GM12872 (cell line): ENCODE data around the gene PTPRN2.

Experiments
- CTCF ChIP-seq: IDR thresholded peaks from 3 replicates; pipeline ENCODE4 v1.5.1; 2011; ENCODE audit warnings: low read depth, mild to moderate bottlenecking, low read length, moderate library complexity; ENCODE audit not compliant: insufficient read depth

PTPRN2 gene

GRCh38 chr7:157800281-157800680, 787.3 kb downstream of the PTPRN2 start:
- TF ChIP-seq CTCF: no peak

DNA sequence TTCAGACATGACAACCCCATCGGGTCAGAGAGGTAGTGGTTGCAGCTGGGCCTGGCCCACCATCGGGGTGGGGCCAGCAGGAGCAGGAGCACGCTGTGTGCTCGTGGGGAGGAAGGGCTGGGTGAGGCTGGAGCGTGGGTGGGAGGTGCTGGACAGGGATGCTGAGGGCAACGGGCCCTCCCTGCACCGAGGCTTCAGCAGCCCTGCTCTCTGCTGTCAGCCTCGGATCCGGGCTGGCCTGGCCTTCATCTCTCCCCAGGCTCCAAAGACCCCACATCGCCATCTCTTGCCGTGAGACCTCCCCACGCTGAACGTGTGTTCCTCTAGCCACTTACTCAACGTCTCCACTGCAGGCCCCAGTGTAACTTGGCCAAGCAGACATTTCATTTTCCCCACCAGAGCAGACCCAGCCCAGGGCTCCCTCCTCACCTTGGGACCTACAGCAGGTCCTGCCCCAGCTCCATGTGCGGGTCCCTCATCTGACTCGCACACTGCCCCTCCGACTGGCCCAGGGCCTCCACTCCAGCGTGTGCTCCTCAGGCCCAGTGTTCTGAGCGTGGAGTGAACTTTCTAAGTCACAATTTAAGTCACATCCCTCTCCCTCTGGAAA, 788.4 kb downstream of the PTPRN2 start:
- TF ChIP-seq CTCF: no peak

- no peak for TF ChIP-seq CTCF
Observed at GRCh38 chr7:157797361-157797760, 790.3 kb downstream of the PTPRN2 start.

DNA sequence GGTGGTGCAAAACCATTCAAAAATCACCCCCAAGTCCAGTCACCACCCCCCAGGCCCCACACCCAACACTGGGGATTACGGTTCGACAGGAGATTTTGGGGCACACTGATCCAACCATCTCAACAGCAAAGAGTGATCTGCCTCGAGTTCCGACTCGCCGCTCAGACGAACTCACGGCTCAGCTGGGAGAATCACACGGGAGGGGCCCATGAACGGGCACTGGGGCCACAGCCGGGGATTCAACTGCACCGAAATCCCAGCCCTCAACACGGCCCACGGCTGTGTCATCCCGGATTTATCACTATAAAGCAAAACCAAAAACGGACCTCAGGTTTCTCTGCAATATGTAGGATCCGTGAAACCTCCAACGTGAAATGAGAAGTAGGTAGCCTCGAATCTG, 790.8 kb downstream of the PTPRN2 start:
- no peak for TF ChIP-seq CTCF

DNA sequence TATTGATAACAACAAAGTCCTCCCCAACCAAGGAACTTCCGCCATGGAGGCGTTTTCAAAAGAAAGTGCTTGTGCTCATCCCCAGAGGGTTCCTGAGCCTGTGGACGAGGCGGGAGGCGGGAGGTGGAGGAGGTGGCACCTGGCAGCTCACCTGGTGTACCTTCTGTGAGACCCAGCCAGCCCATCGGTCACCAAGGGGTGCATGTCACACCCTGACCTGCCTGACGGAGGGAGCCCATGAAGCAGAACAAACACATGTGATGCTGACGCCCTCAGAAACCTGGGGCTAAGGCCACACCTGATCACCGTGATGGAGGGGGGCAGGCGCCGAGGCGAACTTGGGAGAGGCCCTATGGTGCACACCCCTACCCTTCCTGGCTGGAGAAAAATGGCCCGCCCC, 792.0 kb downstream of the PTPRN2 start:
- TF ChIP-seq CTCF: no peak

GRCh38 chr7:157795199-157795598, 792.4 kb downstream of the PTPRN2 start:
- no peak for TF ChIP-seq CTCF

- TF ChIP-seq CTCF: no peak
Observed at GRCh38 chr7:157794746-157795065, 792.9 kb downstream of the PTPRN2 start.
